Suprapubic skin (tissue), 4 donors: ENCODE results near the gene SMAD5.

Experiments
- CTCF ChIP-seq, 2 donors: fragments of 200-600 bp in 1 of 2; fragments of 450-650 bp in 1 of 2; sonication (generic) in 1 of 2; IDR thresholded peaks; one replicate each; pipeline ENCODE4 v1.5.1; 2016 to 2019; ENCODE audit warnings: antibody characterized with exemption in 2 of 2, mild to moderate bottlenecking in 1 of 2, moderate library complexity in 1 of 2
- EP300 ChIP-seq: sonication (generic); formaldehyde crosslinking; IDR thresholded peaks from one replicate; pipeline ENCODE4 v1.6.1; 2017; ENCODE audit warnings: antibody characterized with exemption
- POLR2A ChIP-seq, 2 donors: fragments of 450-650 bp; IDR thresholded peaks; one replicate each; pipeline ENCODE4 v1.6.1; 2017; ENCODE audit warnings: antibody characterized with exemption in 2 of 2, mild to moderate bottlenecking in 2 of 2, moderate library complexity in 2 of 2
- POLR2AphosphoS5 ChIP-seq, 3 donors: sonication (generic); formaldehyde crosslinking; IDR thresholded peaks; one replicate each; pipeline ENCODE4 v1.6.1; 2017; ENCODE audit warnings: antibody characterized with exemption in 3 of 3

- TF ChIP-seq CTCF (IDR thresholded peaks at IDR 0.05) (no peak), POLR2AphosphoS5 (IDR thresholded peaks at IDR 0.05) (no peak), EP300 (no peak), POLR2A (IDR thresholded peaks at IDR 0.05) (no peak)
These were observed 22.4 kb downstream of the SMAD5 start for GRCh38 chr5:136155078-136155477.
